GM12875 (cell line): ENCODE data around the gene ACAP2.
"Not testable (repeated sequence)": the region's sequence is repeated elsewhere in the genome, so short reads cannot be mapped to it uniquely, and the experiment has no call there.

Source experiments
- H3K4me3 ChIP-seq: one replicate; pipeline ENCODE4 v1.5.1; 2011; ENCODE audit warnings: low read depth, low read length, control low read depth
- TF ChIP-seq, protein P1 (sequence below): IDR thresholded peaks from 2 replicates; pipeline ENCODE4 v1.5.1; 2011; ENCODE audit warnings: low read depth, mild to moderate bottlenecking, control low read depth, inconsistent platforms, low read length, moderate library complexity, borderline replicate concordance; ENCODE audit not compliant: insufficient read depth

Gene ACAP2, protein sequence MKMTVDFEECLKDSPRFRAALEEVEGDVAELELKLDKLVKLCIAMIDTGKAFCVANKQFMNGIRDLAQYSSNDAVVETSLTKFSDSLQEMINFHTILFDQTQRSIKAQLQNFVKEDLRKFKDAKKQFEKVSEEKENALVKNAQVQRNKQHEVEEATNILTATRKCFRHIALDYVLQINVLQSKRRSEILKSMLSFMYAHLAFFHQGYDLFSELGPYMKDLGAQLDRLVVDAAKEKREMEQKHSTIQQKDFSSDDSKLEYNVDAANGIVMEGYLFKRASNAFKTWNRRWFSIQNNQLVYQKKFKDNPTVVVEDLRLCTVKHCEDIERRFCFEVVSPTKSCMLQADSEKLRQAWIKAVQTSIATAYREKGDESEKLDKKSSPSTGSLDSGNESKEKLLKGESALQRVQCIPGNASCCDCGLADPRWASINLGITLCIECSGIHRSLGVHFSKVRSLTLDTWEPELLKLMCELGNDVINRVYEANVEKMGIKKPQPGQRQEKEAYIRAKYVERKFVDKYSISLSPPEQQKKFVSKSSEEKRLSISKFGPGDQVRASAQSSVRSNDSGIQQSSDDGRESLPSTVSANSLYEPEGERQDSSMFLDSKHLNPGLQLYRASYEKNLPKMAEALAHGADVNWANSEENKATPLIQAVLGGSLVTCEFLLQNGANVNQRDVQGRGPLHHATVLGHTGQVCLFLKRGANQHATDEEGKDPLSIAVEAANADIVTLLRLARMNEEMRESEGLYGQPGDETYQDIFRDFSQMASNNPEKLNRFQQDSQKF

DNA sequence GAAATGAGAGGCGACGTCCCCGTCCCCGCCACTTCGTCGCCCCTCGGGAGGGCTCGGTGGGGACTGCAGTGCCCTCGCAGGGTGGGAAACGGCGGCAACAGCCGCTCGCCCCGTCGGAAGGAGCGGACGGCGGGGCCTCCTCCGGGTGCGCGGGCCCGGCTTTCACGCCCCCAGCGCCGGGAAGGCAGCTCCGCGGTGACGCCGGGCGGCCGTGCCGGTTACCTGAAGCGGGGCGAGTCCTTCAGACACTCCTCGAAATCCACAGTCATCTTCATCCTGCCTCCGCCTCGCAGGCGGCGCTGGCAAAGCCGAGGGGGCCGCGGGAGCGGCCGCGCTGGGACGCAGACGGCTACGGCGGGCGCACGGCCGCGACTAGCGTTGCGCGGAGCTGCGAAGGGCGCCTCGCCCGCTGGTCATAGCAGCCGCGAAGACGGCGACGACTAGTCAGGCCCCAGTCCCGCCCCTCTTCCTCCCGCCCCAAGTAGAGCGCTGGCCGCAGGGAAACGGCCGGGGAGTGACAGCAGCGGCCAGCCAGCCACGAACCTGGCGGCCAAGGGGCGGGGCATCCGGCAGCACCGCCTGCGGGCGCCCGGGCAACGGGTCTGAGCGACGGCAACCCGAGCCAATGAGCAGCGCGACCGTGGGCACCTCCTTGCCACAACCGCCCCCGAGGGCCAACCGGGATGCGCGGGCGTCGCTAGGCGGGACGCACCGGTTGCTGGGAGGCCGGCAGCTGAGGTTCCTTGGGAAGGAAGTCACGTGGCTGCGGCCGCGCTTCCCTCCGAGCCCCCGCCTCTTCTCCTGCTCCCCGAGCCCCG, at the start of gene ACAP2:
Gene ACAP2, minus strand, starts transcription at position 448 of the 818 bp plus-strand sequence. Its CDS starts 173 bp downstream, at position 275.
- TF ChIP-seq, protein P1, sequence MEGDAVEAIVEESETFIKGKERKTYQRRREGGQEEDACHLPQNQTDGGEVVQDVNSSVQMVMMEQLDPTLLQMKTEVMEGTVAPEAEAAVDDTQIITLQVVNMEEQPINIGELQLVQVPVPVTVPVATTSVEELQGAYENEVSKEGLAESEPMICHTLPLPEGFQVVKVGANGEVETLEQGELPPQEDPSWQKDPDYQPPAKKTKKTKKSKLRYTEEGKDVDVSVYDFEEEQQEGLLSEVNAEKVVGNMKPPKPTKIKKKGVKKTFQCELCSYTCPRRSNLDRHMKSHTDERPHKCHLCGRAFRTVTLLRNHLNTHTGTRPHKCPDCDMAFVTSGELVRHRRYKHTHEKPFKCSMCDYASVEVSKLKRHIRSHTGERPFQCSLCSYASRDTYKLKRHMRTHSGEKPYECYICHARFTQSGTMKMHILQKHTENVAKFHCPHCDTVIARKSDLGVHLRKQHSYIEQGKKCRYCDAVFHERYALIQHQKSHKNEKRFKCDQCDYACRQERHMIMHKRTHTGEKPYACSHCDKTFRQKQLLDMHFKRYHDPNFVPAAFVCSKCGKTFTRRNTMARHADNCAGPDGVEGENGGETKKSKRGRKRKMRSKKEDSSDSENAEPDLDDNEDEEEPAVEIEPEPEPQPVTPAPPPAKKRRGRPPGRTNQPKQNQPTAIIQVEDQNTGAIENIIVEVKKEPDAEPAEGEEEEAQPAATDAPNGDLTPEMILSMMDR: no peak
- H3K4me3 ChIP-seq: peak within 1 kb of the TSS; percentile 98

DNA sequence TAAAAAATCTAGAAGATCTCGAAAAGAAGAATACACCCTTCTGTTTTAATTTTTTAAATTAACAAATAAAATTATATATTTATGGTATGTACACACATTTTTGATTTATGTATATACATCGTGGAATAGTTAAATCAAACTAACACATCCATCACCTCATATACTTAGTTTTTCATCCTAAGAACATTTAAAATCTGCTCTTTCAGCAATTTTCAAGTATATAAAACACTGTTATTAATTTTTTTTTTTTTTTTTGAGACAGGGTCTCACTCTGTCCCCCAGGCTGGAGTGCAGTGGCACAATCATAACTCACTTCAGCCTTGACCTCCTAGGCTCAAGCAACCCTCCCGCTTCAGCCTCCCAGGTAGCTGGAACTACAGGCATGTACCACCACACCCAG, 32.8 kb upstream of the ACAP2 start:
- no peak overlapping the region for H3K4me3 ChIP-seq
- TF ChIP-seq, protein P1: no peak

DNA sequence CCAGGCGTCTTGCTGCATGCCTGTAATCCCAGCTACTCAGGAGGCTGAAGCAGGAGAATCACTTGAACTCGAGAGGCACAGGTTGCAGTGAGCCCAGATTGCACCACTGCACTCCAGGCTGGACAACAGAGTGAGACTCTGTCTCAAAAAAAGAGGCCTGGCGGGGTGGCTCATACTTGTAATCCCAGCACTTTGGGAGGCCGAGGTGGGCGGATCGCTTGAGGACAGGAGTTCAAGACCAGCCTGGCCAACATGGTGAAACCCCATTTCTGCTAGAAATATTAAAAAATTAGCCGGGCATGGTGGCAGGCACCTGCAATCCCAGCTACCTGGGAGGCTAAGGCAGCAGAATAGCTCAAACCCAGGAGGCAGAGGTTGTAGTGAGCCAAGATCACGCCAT, 32.3 kb upstream of the ACAP2 start:
- not testable (repeated sequence) for H3K4me3 ChIP-seq

DNA sequence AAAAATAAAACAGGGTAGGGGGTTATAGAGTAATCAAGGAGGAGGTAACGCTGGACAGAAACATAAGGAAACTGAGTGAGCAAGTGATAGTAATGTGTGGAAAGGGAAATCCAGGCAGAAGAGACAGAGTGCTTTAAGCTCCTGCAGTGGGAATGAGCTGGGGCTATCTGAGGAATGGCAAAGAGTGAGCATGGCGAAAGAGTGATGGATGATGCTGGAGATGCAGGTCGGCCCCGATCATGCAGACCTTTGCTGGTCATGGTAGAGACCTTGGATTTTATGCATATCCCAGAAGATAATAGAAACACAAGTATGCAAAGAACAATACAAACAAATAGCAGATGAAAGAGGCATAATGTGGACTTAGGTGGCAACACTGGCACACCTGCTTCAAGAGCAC, 26.0 kb upstream of the ACAP2 start:
- H3K4me3 ChIP-seq: no peak overlapping the region
- TF ChIP-seq, protein P1: no peak

DNA sequence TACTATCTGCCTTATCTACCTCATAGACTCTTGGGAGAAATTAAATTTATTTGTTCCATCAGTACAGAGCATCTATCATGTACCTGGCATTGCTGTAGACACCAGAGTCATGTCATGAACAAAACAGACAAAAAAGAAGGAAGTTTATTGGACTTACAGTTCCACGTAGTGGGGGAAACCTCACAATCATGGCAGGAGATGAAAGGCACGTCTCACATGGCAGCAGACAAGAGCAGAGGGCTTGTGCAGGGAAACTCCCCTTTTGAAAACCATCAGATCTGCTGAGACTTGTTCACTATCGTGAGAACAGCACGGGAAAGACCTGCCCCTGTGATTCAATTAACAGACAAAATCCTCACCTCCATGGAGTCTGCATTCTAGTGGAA, 25.6 kb upstream of the ACAP2 start:
- H3K4me3 ChIP-seq: no peak overlapping the region
- TF ChIP-seq, protein P1: no peak

DNA sequence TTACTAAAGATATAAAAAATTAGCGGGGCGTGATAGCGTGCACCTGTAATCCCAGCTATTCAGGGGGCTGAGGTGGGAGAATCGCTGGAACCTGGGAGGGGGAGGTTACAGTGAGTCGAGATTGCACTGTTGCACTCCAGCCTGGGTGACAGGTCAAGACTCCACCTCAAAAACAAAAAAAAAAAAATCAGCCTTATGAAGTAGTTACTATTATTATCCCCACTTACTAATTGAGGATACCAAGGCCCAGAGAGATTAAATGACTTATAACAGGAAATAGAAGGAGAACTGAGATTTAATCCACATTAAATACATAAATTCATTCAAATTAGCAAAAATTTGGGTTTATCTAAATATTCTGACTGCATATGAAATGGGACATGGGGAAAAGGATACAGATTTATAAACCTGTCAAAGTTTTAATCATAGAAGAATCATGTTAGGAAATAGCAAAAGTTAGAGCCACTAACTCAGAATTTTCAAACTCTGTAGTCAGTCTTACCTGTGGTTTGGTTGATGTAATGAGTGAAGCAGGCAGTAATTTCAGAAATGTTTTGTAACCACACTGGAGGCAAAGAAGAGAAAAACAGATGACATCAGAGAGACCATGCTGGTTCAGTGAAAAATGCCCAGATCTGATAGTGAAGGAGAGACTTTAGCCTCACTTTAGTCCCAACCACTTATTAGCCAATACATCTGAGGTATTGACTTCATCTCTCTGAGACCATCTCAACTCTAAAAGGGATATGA, 25.0 kb upstream of the ACAP2 start:
- TF ChIP-seq, protein P1: no peak
- H3K4me3 ChIP-seq: no peak overlapping the region
